Central memory CD4-positive, alpha-beta T cell (primary cell): ENCODE measurements around the gene FBXO3.
"Not testable (repeated sequence)": the region's sequence is repeated elsewhere in the genome, so short reads cannot be mapped to it uniquely, and the experiment has no call there.

Source experiments
- DNase-seq: peaks from one replicate; pipeline ENCODE4 v3.0.0; 2022
- total RNA-seq, 3 experiments: gene quantifications; one replicate each; lab custom pipeline; 2026; lab: John Stamatoyannopoulos, UW

FBXO3 gene
- 35.7 to 221 (median 96.0) reads per million in 3 experiments for total RNA-seq

GRCh38 chr11:33773987-33774735 lies at the start of gene FBXO3:
TSS of gene FBXO3 (minus strand) at chr11:33774520. CDS start at chr11:33774497, 23 bp downstream.
- DNase-seq, result peak; percentile 88

- not testable (repeated sequence) for DNase-seq
These were observed 48.7 kb upstream of the FBXO3 start for GRCh38 chr11:33822981-33823380.

GRCh38 chr11:33819278-33820035 lies 45.1 kb upstream of the FBXO3 start:
- no peak for DNase-seq

GRCh38 chr11:33808228-33808828 lies 34.0 kb upstream of the FBXO3 start:
- peak; percentile 61 for DNase-seq

GRCh38 chr11:33804471-33804870 lies 30.2 kb upstream of the FBXO3 start:
- DNase-seq, result no peak

- no peak for DNase-seq
These were observed 28.1 kb upstream of the FBXO3 start for GRCh38 chr11:33802194-33802950.

- DNase-seq, result no peak
These were observed 27.5 kb upstream of the FBXO3 start for GRCh38 chr11:33801821-33802193.

GRCh38 chr11:33797879-33798278 lies 23.6 kb upstream of the FBXO3 start:
- no peak for DNase-seq

GRCh38 chr11:33790040-33790439 lies 15.7 kb upstream of the FBXO3 start:
- no peak for DNase-seq

- not testable (repeated sequence) for DNase-seq
These were observed 13.8 kb upstream of the FBXO3 start for GRCh38 chr11:33788095-33788494.

- DNase-seq, result no peak
These were observed 12.8 kb upstream of the FBXO3 start for GRCh38 chr11:33787076-33787475.

- no peak for DNase-seq
These were observed 11.3 kb upstream of the FBXO3 start for GRCh38 chr11:33785609-33786008.

GRCh38 chr11:33779849-33780528 lies 5.7 kb upstream of the FBXO3 start:
- no peak for DNase-seq

- no peak for DNase-seq
These were observed 4.4 kb upstream of the FBXO3 start for GRCh38 chr11:33778675-33779074.

GRCh38 chr11:33777906-33778305 lies 3.6 kb upstream of the FBXO3 start:
- DNase-seq, result no peak

- no peak for DNase-seq
These were observed 1.6 kb upstream of the FBXO3 start for GRCh38 chr11:33775832-33776470.

GRCh38 chr11:33775467-33775807 lies 1.1 kb upstream of the FBXO3 start:
- no peak for DNase-seq

- no peak for DNase-seq
These were observed 581 bp upstream of the FBXO3 start for GRCh38 chr11:33774736-33775466.

GRCh38 chr11:33773404-33773986 lies 825 bp downstream of the FBXO3 start:
- DNase-seq, result peak; percentile 41

- DNase-seq, result no peak
These were observed 1.4 kb downstream of the FBXO3 start for GRCh38 chr11:33772870-33773269.

GRCh38 chr11:33772300-33772699 lies 2.0 kb downstream of the FBXO3 start:
- DNase-seq, result no peak
